Osteoblast (primary cell): ENCODE measurements around the gene PHLDB3. TPM values are rescaled to one million over a fixed set of nuclear protein-coding genes. Genes with fewer than 3 reads are reported as not detected.

ENCODE experiments used
- DNase-seq: peaks from one replicate; pipeline ENCODE4 v3.0.0; 2011; ENCODE audit warnings: low spot score, mixed read lengths; ENCODE audit not compliant: insufficient read length; ENCODE audit errors: missing footprints
- H2AFZ ChIP-seq: 2 replicates; pipeline ENCODE4 v1.6.0; 2011; ENCODE audit warnings: mild to moderate bottlenecking, low read length
- H3K27ac ChIP-seq: 2 replicates; pipeline ENCODE4 v1.5.1; 2011; ENCODE audit warnings: mild to moderate bottlenecking, low read depth, low read length, moderate library complexity
- H3K27me3 ChIP-seq: 2 replicates; pipeline ENCODE4 v1.6.0; 2012; ENCODE audit warnings: mild to moderate bottlenecking, control low read depth, inconsistent platforms, low read length, moderate library complexity; ENCODE audit not compliant: insufficient read depth
- H3K36me3 ChIP-seq: 2 replicates; pipeline ENCODE4 v1.5.1; 2011; ENCODE audit warnings: mild to moderate bottlenecking, low read length, control low read depth, moderate library complexity; ENCODE audit not compliant: insufficient read depth
- H3K4me1 ChIP-seq: 2 replicates; pipeline ENCODE4 v1.5.1; 2011; ENCODE audit warnings: mild to moderate bottlenecking, low read length, control low read depth, moderate library complexity; ENCODE audit not compliant: insufficient read depth
- H3K4me2 ChIP-seq: 2 replicates; pipeline ENCODE4 v1.6.0; 2011; ENCODE audit warnings: mild to moderate bottlenecking, low read length; ENCODE audit not compliant: insufficient read depth
- H3K4me3 ChIP-seq: fragments of 200-600 bp; sonication (generic); 3 replicates; pipeline ENCODE4 v1.5.1; 2012; ENCODE audit warnings: mild to moderate bottlenecking, low read length, inconsistent platforms; ENCODE audit not compliant: insufficient read depth
- H3K79me2 ChIP-seq: 2 replicates; pipeline ENCODE4 v1.6.0; 2012; ENCODE audit warnings: mild to moderate bottlenecking, low read length, control low read depth, inconsistent platforms; ENCODE audit not compliant: insufficient read depth
- H3K9me3 ChIP-seq: 2 replicates; pipeline ENCODE4 v1.5.1; 2011; ENCODE audit warnings: low read depth, low read length, control low read depth
- H4K20me1 ChIP-seq: 2 replicates; pipeline ENCODE4 v1.6.0; 2012; ENCODE audit warnings: mild to moderate bottlenecking, low read length, control low read depth; ENCODE audit not compliant: insufficient read depth
- CTCF ChIP-seq: IDR thresholded peaks from 2 replicates; pipeline ENCODE4 v1.5.1; 2011; ENCODE audit warnings: mild to moderate bottlenecking, low read depth, low read length, moderate library complexity; ENCODE audit errors: extremely low read depth
- total RNA-seq: library from RNA; depleted of rRNA; stranded (reverse); fragments of >200 nt; gene quantifications from 2 replicates; pipeline ENCODE4 v1.2.3, GENCODE V29; 2012

The PHLDB3 gene
- total RNA-seq, 1 donor, result 10.9 TPM

- no peaks in the 10 kb centered on the region for H3K27me3 ChIP-seq
- peaks cover 26% of the 10 kb centered on the region for H3K36me3 ChIP-seq
- H4K20me1 ChIP-seq, result no peaks in the 10 kb centered on the region
- H3K4me2 ChIP-seq, result no peak overlapping the region
- H2AFZ ChIP-seq, result no peak overlapping the region
- no peak overlapping the region for H3K4me3 ChIP-seq
- DNase-seq, result peak; percentile 38
- H3K9me3 ChIP-seq, result no peaks in the 10 kb centered on the region
- TF ChIP-seq CTCF, result no peak
- H3K4me1 ChIP-seq, result peaks cover 7% of the 10 kb centered on the region
- H3K79me2 ChIP-seq, result no peaks in the 10 kb centered on the region
- H3K27ac ChIP-seq, result no peak overlapping the region
These were observed 3.3 kb upstream of the PHLDB3 start for GRCh38 chr19:43507880-43508279.

GRCh38 chr19:43506629-43507028 is 2.1 kb upstream of the PHLDB3 start:
- Histone ChIP-seq H3K4me3 (no peak overlapping the region), H3K36me3 (peaks cover 26% of the 10 kb centered on the region), H3K27me3 (no peaks in the 10 kb centered on the region), H3K4me2 (no peak overlapping the region), H3K79me2 (no peaks in the 10 kb centered on the region), H3K4me1 (peaks cover 16% of the 10 kb centered on the region), H3K9me3 (no peaks in the 10 kb centered on the region), H3K27ac (no peak overlapping the region), H4K20me1 (no peaks in the 10 kb centered on the region), H2AFZ (no peak overlapping the region)
- DNase-seq, result peak; percentile 29
- TF ChIP-seq CTCF, result no peak

- no peaks in the 10 kb centered on the region for H3K79me2 ChIP-seq
- H3K4me3 ChIP-seq, result no peak overlapping the region
- peak; percentile 62 for DNase-seq
- H3K27me3 ChIP-seq, result no peaks in the 10 kb centered on the region
- H3K36me3 ChIP-seq, result peaks cover 21% of the 10 kb centered on the region
- no peak overlapping the region for H3K27ac ChIP-seq
- TF ChIP-seq CTCF, result no peak
- H3K4me1 ChIP-seq, result peaks cover 16% of the 10 kb centered on the region
- H4K20me1 ChIP-seq, result no peaks in the 10 kb centered on the region
- no peak overlapping the region for H2AFZ ChIP-seq
- no peak overlapping the region for H3K4me2 ChIP-seq
- no peaks in the 10 kb centered on the region for H3K9me3 ChIP-seq
These were observed 1.4 kb upstream of the PHLDB3 start for GRCh38 chr19:43505941-43506340.

GRCh38 chr19:43505186-43505456 is 575 bp upstream of the PHLDB3 start:
- H3K4me3 ChIP-seq, result peak overlapping the region; percentile 94
- peak overlapping the region; percentile 96 for H3K4me2 ChIP-seq
- H3K27me3 ChIP-seq, result no peaks in the 10 kb centered on the region
- no peaks in the 10 kb centered on the region for H3K79me2 ChIP-seq
- H4K20me1 ChIP-seq, result no peaks in the 10 kb centered on the region
- H3K36me3 ChIP-seq, result peaks cover 16% of the 10 kb centered on the region
- peaks cover 16% of the 10 kb centered on the region for H3K4me1 ChIP-seq
- no peak for DNase-seq
- H3K27ac ChIP-seq, result no peak overlapping the region
- no peaks in the 10 kb centered on the region for H3K9me3 ChIP-seq
- no peak overlapping the region for H2AFZ ChIP-seq
- TF ChIP-seq CTCF, result no peak
